IMR-90 (cell line): ENCODE measurements around the gene S100A4.

Experiments used
- BHLHE40 ChIP-seq: fragments of 150-350 bp; IDR thresholded peaks from 2 replicates; pipeline ENCODE4 v1.6.1; 2016; ENCODE audit warnings: mild to moderate bottlenecking, low read depth, low read length
- FOS ChIP-seq: fragments of 150-350 bp; IDR thresholded peaks from 2 replicates; pipeline ENCODE4 v1.6.1; 2016; ENCODE audit warnings: low read depth, low read length
- MAFK ChIP-seq: IDR thresholded peaks from 2 replicates; pipeline ENCODE4 v1.6.1; 2012; ENCODE audit warnings: low read depth, low read length, improper control_type of control experiment
- MXI1 ChIP-seq: IDR thresholded peaks from 2 replicates; pipeline ENCODE4 v1.6.1; 2012; ENCODE audit warnings: low read depth, mild to moderate bottlenecking, low read length, moderate library complexity, borderline replicate concordance
- POLR2A ChIP-seq: IDR thresholded peaks from 2 replicates; pipeline ENCODE4 v1.6.1; 2012; ENCODE audit warnings: mild to moderate bottlenecking, low read depth, low read length
- RAD21 ChIP-seq: IDR thresholded peaks from 2 replicates; pipeline ENCODE4 v1.6.1; 2012; ENCODE audit warnings: low read length, improper control_type of control experiment
- RCOR1 ChIP-seq: IDR thresholded peaks from 2 replicates; pipeline ENCODE4 v1.6.1; 2012; ENCODE audit warnings: mild to moderate bottlenecking, low read length, improper control_type of control experiment; ENCODE audit not compliant: insufficient replicate concordance
- RFX5 ChIP-seq: IDR thresholded peaks from 2 replicates; pipeline ENCODE4 v1.8.0; 2012; ENCODE audit warnings: low read depth, mild to moderate bottlenecking, low read length, moderate library complexity
- SMC3 ChIP-seq: fragments of 150-350 bp; IDR thresholded peaks from 2 replicates; pipeline ENCODE4 v1.6.1; 2016; ENCODE audit warnings: low read depth, mild to moderate bottlenecking, antibody characterized with exemption, low read length, moderate library complexity
- TF ChIP-seq, protein P1 (sequence below): conservative IDR thresholded peaks from 2 replicates; pipeline ENCODE4 v1.5.1; 2012; ENCODE audit warnings: mild to moderate bottlenecking, low read depth, low read length, improper control_type of control experiment
- TF ChIP-seq, protein P2 (sequence below): fragments of 150-350 bp; IDR thresholded peaks from 2 replicates; pipeline ENCODE4 v1.6.1; 2017; ENCODE audit warnings: mild to moderate bottlenecking, antibody characterized with exemption, low read length, low read depth

DNA sequence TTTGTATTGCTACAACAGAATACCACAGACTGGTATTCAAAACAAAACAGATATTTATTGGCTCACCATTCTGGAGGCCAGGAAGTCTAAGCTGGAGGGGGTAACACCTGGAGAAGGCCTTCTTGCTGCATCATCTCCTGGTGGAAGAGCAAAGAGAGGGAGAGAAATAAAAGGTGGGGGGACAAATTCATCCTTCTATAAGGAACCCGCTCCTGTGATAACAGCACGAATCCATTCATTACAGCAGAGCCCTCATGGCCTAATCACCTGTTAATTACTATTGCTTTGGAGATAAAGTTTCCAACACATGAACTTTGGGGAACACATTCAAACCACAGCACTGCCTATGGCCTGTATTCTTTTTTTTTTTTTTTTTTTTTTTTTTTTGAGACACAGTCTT lies 14.6 kb upstream of the S100A4 start:
- TF ChIP-seq POLR2A (no peak), RFX5 (no peak), RCOR1 (no peak), SMC3 (no peak), MAFK (no peak), MXI1 (no peak), FOS (no peak), RAD21 (no peak), BHLHE40 (no peak)
- TF ChIP-seq, protein P1, sequence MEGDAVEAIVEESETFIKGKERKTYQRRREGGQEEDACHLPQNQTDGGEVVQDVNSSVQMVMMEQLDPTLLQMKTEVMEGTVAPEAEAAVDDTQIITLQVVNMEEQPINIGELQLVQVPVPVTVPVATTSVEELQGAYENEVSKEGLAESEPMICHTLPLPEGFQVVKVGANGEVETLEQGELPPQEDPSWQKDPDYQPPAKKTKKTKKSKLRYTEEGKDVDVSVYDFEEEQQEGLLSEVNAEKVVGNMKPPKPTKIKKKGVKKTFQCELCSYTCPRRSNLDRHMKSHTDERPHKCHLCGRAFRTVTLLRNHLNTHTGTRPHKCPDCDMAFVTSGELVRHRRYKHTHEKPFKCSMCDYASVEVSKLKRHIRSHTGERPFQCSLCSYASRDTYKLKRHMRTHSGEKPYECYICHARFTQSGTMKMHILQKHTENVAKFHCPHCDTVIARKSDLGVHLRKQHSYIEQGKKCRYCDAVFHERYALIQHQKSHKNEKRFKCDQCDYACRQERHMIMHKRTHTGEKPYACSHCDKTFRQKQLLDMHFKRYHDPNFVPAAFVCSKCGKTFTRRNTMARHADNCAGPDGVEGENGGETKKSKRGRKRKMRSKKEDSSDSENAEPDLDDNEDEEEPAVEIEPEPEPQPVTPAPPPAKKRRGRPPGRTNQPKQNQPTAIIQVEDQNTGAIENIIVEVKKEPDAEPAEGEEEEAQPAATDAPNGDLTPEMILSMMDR, result no peak
- TF ChIP-seq, protein P2, sequence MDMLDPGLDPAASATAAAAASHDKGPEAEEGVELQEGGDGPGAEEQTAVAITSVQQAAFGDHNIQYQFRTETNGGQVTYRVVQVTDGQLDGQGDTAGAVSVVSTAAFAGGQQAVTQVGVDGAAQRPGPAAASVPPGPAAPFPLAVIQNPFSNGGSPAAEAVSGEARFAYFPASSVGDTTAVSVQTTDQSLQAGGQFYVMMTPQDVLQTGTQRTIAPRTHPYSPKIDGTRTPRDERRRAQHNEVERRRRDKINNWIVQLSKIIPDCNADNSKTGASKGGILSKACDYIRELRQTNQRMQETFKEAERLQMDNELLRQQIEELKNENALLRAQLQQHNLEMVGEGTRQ, result no peak
